ENCODE results near the gene SYT5.

SYT5 gene

DNA sequence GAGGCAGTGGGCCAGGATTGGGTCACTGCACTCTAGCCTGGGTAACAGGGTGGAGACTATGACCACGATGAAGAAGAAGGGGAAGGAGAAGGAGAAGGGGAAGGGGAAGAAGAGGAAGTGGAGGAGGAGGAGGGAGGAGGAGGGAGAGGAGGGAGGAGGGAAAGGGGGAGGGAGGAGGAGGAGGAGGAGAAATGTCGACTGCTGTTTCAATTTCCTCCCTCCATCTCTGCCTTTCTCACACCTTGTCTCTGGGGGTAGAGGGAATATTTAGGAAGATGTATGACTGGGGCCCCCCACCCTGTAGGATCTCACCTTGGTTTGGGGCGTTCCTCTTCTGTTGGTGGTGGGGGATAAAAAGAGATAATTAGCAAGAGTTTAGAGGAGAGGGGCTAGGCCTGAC, 34.9 kb downstream of the SYT5 start:
- DNase-seq = no peak

DNA sequence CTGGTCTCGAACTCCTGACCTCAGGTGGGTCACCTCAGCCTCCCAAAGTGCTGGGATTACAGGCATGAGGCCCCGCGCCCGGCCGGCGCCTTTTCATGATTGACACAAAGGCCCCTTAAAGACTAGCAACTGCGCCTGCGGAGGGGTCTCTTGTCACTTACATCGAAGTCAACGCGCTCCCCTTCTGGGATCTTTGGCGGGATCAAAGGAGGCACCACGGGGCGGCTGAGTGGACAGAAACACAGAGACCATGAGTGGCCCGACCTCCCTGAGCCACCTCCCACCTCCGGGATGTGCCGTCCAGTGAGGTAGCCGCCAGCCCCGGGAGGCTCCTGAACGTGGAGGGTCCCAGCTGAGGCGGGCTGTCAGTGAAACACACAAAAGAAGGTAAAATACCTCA, 38.4 kb downstream of the SYT5 start:
- DNase-seq = no peak

DNA sequence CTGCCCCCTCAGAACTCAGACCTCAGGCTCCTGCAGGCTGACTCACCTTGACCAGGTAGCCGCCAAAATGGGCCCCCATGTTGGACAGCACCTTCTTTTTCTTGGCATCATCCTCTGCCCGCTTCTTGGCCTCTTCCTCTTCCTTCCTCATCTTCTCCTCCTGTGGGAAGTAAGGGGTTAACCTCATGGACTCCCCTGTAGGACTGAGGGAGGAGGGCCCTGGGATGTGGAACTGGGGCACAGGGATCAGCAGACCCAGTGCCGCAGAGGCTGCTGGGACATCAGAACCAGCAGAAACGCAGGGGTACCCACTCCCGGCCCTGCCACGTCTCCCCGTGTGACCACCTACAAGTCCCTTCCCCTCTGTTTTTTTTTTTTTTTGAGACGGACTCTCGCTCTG, 42.2 kb downstream of the SYT5 start:
- DNase-seq = no peak

DNA sequence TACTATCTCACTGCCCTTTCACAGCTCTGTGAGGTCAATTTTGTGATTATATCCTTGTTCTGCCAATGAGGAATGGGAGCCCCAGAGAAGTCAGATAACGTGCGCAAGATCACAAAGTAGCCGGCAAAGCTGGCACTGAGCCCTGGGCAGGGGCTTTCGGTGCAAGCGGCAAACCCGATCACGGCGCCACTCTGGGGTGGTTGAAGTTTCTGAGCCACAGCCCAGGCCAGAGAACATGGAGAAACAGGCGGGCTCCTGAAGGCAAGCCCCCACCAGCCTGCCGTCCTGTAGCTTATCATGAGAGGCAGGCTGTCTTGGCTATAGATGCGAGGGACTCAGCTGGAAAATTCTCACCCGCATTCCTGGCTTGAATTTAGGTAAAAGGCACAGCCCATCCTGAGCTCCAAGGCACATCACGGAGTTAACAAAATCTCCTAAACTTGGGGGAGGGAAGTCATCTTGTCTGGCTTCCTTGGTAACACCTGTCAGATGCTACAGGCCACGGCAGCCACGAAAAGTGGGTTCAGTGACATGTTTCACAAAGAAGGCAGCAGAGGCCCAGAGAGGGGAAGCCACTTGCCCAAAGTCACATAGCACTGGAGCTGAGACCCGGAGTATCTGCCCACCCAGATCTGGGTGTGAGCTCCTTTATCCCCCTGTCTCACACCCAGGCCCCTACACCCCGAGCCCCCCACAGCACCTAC, 43.5 kb downstream of the SYT5 start:
- no peak for DNase-seq

DNA sequence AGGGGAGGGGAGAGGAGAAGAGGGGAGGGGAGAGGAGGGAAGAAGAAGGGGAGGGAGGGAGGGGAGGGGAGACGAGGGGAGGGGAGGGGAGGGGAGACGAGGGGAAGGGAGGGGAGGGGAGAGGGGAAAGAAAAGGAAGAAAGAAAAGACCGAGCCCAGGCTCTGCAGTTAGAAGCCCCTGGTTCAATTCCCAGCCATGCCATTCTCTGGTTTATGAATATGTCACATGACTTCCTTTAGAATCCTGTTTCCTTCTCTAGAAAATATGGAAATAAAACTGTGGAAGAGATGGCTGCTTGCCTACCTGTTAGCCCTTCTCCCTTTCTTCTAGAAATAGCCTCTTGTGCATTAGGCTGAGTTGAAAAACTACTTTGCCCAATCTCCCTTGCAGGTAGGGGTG, 45.4 kb downstream of the SYT5 start:
- DNase-seq = no peak

DNA sequence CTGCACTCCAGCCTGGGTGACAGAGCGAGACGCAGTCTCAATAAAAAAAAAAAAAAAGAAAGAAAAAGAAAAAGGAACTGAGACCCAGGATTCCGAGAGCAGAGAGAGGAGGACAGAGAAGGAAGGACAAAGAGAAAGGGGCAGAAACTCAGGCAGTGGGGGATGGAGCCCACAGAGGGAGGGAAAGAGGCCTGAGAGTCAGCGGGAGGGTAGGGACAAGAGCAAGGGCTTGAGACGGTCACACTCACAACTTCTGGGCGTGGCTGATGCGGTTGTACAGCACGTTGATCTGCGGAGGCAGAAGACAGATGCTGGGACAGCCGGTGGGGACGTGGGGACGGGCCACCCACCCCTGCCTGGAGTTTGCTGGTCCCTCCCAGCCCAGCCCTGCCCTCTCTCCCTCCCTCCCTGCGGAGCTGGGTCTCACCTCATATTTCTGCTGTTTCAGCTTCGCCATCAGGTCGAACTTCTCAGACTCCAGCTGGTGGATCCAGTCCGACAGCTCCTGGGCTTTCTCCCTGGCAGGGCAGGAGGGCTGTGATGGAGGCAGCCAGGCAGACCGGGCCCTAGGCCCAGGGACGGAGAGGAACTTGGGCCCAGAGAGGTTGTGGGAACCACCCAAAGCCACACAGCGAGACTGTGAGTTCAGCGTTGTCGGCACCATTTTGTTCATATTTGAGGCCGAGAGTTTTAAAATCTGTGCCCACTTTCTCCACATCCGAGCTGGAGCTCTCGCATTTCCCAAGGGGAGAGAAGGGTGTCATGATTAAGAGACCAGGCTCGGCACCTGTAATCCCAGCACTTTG, 46.2 kb downstream of the SYT5 start:
- no peak for DNase-seq

DNA sequence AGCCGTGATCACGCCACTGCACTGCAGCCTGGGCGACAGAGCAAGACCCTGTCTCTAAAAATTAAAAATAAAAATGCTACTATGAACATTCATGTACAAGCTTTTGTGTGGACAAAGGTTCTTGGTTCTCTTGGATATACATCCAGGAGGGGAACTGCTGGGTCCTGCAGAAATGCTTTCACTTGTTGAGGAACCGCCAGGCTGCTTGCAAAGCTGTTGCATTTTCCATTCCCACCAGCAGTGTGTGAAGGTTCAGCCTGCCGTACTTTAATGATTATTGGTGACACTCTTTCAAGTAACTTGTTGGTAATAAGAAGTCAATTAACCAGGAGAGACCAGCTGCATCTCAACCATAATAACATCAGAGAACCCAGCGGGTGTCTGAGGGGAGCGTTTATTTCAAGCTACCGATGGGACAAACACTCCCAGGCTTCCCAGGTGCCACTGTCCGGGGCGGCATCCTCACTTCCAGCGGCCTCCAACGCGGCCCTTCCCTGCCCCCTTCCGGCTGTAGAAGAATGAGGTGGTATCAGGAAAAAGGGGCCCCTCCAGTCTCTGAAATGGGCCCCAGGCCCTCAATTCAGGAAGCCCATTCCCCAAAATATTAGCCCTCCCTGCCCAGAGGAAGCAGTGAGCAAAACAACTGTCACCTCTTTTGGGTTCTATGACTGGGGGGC, 47.5 kb downstream of the SYT5 start:
- DNase-seq = no peak

DNA sequence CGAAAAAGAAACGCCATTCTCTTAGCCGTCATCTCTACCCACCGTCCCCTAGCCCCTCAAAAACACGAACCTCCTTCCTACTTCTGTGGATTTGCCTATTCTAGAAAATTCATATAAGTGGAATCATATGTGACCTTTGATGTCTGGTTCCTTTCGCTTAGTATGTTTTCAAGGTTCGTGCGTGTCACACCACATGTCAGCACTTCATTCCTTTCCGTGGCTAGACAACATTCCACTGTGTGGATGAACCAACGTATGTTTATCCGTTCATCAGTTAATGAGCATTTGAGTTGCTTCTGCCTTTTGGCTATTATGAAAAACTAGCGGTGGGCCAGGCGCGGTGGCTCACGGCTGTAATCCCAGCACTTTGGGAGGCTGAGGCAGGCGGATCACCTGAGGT, 48.7 kb downstream of the SYT5 start:
- DNase-seq = peak; percentile 76
